Right atrium auricular region (tissue), 2 donors: ENCODE data around the gene NEK11. TPM values are rescaled to one million over a fixed set of nuclear protein-coding genes. Genes with fewer than 3 reads are reported as not detected.
"Not testable (repeated sequence)": the region's sequence is repeated elsewhere in the genome, so short reads cannot be mapped to it uniquely, and the experiment has no call there.

Experiments
- DNase-seq: peaks from one replicate; pipeline ENCODE4 v3.0.0-alpha.2; 2019; ENCODE audit warnings: low spot score
- H3K27ac ChIP-seq, 2 donors: fragments of 200-600 bp; sonication (generic); 1 replicate in 1 of 2; 2 replicates in 1 of 2; pipeline ENCODE4 v1.5.1; 2016 to 2019
- H3K27me3 ChIP-seq, 2 donors: fragments of 200-600 bp; sonication (generic); one replicate each; pipeline versions ENCODE4 v1.5.1 to v1.6.0; 2017 to 2019
- H3K36me3 ChIP-seq: fragments of 200-600 bp; sonication (generic); one replicate; pipeline ENCODE4 v1.5.1; 2016
- H3K4me1 ChIP-seq, 2 donors: fragments of 200-600 bp; sonication (generic); one replicate each; pipeline versions ENCODE4 v1.5.1 to v1.6.0; 2017 to 2019
- H3K4me3 ChIP-seq, 2 donors: fragments of 200-600 bp; sonication (generic); 1 replicate in 1 of 2; 2 replicates in 1 of 2; pipeline ENCODE4 v1.5.1; 2017 to 2019; ENCODE audit warnings: mild to moderate bottlenecking in 1 of 2, moderate library complexity in 1 of 2
- H3K9me3 ChIP-seq, 2 donors: fragments of 200-600 bp; sonication (generic); one replicate each; pipeline ENCODE4 v1.5.1; 2019
- total RNA-seq, 2 donors: library from RNA; depleted of rRNA; stranded (reverse); fragments of >200 nt; gene quantifications; one replicate each; pipeline ENCODE4 v1.1.0, GENCODE V29; 2016
- TF ChIP-seq, protein P1 (sequence below), 2 donors: fragments of 200-600 bp; sonication (generic); IDR thresholded peaks; one replicate each; pipeline ENCODE4 v1.5.1; 2019; ENCODE audit warnings: antibody characterized with exemption in 2 of 2

NEK11 gene
- total RNA-seq, 2 donors from 2014 or later = 2.0 to 2.2 TPM

DNA sequence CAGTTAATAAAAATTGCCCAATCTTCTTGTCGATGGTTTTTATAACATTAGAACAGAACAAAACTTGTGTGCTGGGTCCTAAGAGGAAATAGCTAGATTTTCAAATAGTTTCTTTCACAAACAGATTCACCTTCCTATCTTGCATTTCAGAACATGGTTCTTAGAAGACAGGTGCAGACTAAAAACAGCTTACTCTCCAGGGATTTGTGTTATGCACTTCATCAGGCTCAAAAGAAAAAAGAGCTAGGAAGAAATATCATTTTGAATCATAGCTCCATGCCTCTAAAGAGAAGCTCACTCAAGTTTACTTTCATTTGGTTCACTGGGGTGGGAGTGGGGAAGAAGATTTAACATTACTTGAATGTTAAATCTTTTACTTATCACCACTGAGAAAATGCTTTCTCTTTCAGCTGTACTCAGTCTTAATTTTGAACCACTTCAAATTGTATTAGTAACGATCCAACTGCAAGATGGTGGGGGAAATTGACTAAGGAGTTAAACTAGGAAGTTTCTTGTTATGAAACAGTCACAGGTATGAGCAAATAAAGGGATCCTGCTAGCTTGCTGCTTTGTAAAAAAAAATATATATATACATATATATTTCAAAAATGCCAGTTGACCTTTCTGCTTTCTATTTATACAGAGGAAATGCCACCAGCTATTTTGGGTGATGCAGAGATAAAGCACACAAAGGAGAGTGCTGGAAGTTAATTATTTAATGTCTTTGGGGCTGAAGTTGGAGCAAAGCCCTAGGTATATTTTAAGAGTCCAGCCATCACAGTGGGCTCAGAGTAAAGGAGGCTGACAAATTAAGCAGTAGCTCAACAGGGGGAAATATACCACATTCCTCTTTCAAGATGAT, 326.6 kb downstream of the NEK11 start:
- DNase-seq = no peak
- H3K4me3 ChIP-seq = no peak overlapping the region
- H3K4me1 ChIP-seq = peaks cover 0 to 28% of the 10 kb centered on the region in 2 donors
- H3K36me3 ChIP-seq = no peaks in the 10 kb centered on the region
- TF ChIP-seq, protein P1, sequence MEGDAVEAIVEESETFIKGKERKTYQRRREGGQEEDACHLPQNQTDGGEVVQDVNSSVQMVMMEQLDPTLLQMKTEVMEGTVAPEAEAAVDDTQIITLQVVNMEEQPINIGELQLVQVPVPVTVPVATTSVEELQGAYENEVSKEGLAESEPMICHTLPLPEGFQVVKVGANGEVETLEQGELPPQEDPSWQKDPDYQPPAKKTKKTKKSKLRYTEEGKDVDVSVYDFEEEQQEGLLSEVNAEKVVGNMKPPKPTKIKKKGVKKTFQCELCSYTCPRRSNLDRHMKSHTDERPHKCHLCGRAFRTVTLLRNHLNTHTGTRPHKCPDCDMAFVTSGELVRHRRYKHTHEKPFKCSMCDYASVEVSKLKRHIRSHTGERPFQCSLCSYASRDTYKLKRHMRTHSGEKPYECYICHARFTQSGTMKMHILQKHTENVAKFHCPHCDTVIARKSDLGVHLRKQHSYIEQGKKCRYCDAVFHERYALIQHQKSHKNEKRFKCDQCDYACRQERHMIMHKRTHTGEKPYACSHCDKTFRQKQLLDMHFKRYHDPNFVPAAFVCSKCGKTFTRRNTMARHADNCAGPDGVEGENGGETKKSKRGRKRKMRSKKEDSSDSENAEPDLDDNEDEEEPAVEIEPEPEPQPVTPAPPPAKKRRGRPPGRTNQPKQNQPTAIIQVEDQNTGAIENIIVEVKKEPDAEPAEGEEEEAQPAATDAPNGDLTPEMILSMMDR (IDR thresholded peaks at IDR 0.05) = no peak
- no peaks in the 10 kb centered on the region for H3K27me3 ChIP-seq
- no peaks in the 10 kb centered on the region for H3K9me3 ChIP-seq
- H3K27ac ChIP-seq = peak overlapping the region in 1 of 2 donors; percentile 20

DNA sequence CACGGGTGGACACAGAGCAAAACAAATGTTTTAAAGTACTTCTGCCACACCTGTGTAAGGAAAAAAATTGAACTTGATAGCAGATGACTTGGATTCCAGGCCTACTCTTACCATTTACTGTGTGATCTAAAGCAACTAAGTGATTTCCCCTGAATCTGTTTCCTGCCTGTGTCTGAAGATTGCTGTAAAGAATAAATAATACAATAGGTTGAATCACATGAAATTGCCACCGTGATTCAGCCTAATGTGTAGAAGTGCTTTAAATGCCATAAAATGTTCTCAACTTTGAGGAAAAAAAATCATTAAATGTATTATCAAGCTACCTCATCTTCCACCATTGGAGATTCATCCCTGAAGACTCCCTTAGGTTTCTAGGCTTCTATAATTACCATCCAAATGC, 327.3 kb downstream of the NEK11 start:
- peaks cover 0 to 28% of the 10 kb centered on the region in 2 donors for H3K4me1 ChIP-seq

DNA sequence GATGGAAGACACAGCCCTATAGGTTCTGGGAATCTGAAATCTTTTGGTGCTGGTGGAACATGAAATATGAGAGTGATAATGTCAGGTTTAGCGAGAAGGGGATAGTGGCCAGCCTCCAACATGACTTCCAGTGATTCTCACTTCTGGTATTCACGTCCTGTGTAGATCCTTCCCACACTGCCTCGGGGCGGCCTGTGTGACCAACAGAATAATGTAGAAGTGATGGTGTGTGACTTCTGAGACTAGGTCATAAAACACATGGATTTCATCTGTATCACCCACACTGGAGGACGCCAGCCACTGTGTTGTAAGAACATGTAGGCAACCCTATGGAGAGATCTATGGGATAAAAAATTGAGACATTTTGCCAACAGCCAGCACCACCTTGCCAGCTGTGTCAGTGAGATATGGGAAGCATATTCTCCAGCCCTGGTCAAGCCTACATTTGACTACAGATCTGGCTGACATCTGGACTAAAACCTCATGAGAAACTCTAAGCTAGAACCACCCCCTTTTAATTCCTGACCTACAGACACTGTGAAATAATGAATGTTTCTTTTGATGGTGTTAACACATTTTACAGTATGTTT, 329.4 kb downstream of the NEK11 start:
- DNase-seq = no peak
- Histone ChIP-seq H3K9me3 (no peaks in the 10 kb centered on the region), H3K27ac (no peak overlapping the region), H3K4me3 (no peak overlapping the region), H3K4me1 (peaks cover 0 to 19% of the 10 kb centered on the region in 2 donors), H3K27me3 (no peaks in the 10 kb centered on the region), H3K36me3 (no peaks in the 10 kb centered on the region)
- TF ChIP-seq, protein P1 (IDR thresholded peaks at IDR 0.05) = no peak

More for the DNA sequence above, 327.3 kb downstream of the NEK11 start:
- Histone ChIP-seq H3K27ac (peak overlapping the region in 1 of 2 donors; percentile 20), H3K4me3 (no peak overlapping the region), H3K27me3 (no peaks in the 10 kb centered on the region), H3K36me3 (no peaks in the 10 kb centered on the region), H3K9me3 (no peaks in the 10 kb centered on the region)
- no peak for DNase-seq
- TF ChIP-seq, protein P1 (IDR thresholded peaks at IDR 0.05) = no peak

DNA sequence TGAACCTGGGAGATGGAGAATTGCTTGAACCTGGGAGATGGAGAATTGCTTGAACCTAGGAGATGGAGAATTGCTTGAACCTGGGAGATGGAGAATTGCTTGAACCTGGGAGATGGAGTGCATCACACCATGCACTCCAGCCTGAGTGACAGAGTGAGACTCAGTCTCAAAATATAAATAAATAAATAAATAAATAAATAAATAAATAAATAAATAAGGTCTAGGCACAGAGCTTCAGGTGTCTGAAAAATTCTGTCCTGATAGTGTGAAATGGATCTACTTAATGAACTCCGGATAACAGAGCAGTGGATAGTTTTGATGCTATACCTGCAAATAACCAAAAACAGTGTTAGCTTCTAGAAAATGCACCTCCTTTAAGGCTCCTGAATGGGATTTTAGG, 330.6 kb downstream of the NEK11 start:
- Histone ChIP-seq H3K36me3 (no peaks in the 10 kb centered on the region), H3K27ac (no peak overlapping the region), H3K4me3 (no peak overlapping the region), H3K4me1 (peaks cover 0 to 27% of the 10 kb centered on the region in 2 donors), H3K27me3 (no peaks in the 10 kb centered on the region), H3K9me3 (no peaks in the 10 kb centered on the region)
- DNase-seq = no peak
- TF ChIP-seq, protein P1 (IDR thresholded peaks at IDR 0.05) = no peak

DNA sequence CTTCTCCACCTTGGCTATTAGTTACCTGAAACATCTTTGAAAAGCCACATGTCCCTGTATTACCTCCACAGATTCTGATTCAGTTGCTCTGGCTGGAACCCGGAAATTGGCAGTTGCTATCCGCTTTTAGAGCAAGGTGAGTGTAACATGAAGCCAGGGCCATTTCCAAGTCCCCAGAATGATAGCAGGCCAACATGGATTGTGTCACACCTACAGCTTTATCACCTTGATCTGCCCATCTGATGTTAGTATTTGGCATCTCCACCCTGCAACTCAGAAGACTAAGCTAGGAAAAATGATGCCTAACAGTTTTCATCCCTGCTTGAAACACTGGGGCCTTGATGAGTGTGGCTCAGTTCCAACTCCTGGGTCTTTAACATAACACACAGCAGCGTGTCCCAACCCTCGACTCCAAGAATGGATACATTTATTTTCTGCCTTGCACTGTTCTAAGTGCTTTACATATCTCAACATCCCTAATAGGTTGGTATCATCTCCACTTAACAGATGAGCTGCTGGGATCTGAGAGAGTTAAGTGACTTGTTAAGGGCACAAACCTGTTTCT, 333.6 kb downstream of the NEK11 start:
- H3K27me3 ChIP-seq = no peaks in the 10 kb centered on the region
- peak overlapping the region in 1 of 2 donors; percentile 79 for H3K27ac ChIP-seq
- TF ChIP-seq, protein P1 (IDR thresholded peaks at IDR 0.05) = no peak
- no peak overlapping the region for H3K4me3 ChIP-seq
- no peak for DNase-seq
- H3K36me3 ChIP-seq = no peaks in the 10 kb centered on the region
- H3K4me1 ChIP-seq = peaks cover 0 to 13% of the 10 kb centered on the region in 2 donors
- H3K9me3 ChIP-seq = no peaks in the 10 kb centered on the region

DNA sequence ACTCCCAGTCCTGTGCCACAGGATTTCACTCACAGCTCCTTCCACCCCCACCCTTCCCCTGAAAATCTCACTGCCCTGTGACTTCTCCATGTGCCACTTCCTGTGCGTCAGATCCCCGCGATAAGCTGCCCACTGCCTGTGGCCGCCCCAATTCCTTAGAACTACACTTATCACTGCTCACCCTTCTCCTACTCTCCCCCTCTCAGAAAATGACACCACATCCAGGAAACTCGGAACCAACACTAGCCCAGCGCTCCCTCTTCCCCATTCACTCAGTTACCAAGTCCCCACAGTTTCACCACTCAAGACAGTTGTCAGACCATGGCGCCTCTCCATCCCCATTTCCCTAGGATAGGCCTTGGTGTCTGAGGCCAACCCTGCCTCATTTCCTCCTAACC, 334.4 kb downstream of the NEK11 start:
- not testable (repeated sequence) for H3K27me3 ChIP-seq, H3K36me3 ChIP-seq, H3K9me3 ChIP-seq, DNase-seq
- Histone ChIP-seq H3K27ac (peak overlapping the region; percentile 77 to 79), H3K4me1 (peaks cover 0 to 13% of the 10 kb centered on the region in 2 donors), H3K4me3 (peak overlapping the region; percentile 40 to 55)
